Parathyroid adenoma (tissue), 2 donors: Measurements from ENCODE around the gene TGFBR2.

Experiments
- H2AFZ ChIP-seq: fragments of 300-600 bp; sonication (generic); one replicate; pipeline ENCODE4 v1.7.0; 2017; ENCODE audit warnings: antibody characterized with exemption, mild to moderate bottlenecking
- H3K27ac ChIP-seq: fragments of 300-600 bp; sonication (generic); one replicate; pipeline ENCODE4 v1.7.0; 2017
- H3K27me3 ChIP-seq: fragments of 300-600 bp; sonication (generic); one replicate; pipeline ENCODE4 v1.7.0; 2017; ENCODE audit warnings: low read length; ENCODE audit not compliant: control insufficient read depth, insufficient read depth
- H3K36me3 ChIP-seq: fragments of 300-600 bp; sonication (generic); one replicate; pipeline ENCODE4 v1.7.0; 2017; ENCODE audit warnings: low read length; ENCODE audit not compliant: control insufficient read depth, insufficient read depth
- H3K4me1 ChIP-seq: fragments of 300-600 bp; sonication (generic); one replicate; pipeline ENCODE4 v1.7.0; 2017; ENCODE audit warnings: control low read depth
- H3K4me2 ChIP-seq: fragments of 300-600 bp; sonication (generic); one replicate; pipeline ENCODE4 v1.7.0; 2017; ENCODE audit warnings: low read length
- H3K4me3 ChIP-seq: fragments of 300-600 bp; sonication (generic); one replicate; pipeline ENCODE4 v1.7.0; 2017; ENCODE audit warnings: low read depth, low read length
- H3K79me2 ChIP-seq: fragments of 300-600 bp; sonication (generic); one replicate; pipeline ENCODE4 v1.7.0; 2017; ENCODE audit warnings: control low read depth
- H3K9ac ChIP-seq: fragments of 300-600 bp; sonication (generic); one replicate; pipeline ENCODE4 v1.7.0; 2017; ENCODE audit warnings: mild to moderate bottlenecking
- H3K9me3 ChIP-seq: fragments of 300-600 bp; sonication (generic); one replicate; pipeline ENCODE4 v1.7.0; 2017; ENCODE audit warnings: low read length; ENCODE audit not compliant: control insufficient read depth
- CTCF ChIP-seq: fragments of 300-600 bp; sonication (generic); IDR thresholded peaks from one replicate; pipeline ENCODE4 v1.7.0; 2017; ENCODE audit warnings: antibody characterized with exemption, mild to moderate bottlenecking
- donor health status: primary hyperparathyroidism.

Gene TGFBR2

GRCh38 chr3:30632065-30632464 lies 25.7 kb downstream of the TGFBR2 start:
- Histone ChIP-seq H3K4me2 (no peak overlapping the region), H3K9me3 (no peaks in the 10 kb centered on the region), H3K27me3 (no peaks in the 10 kb centered on the region), H3K9ac (no peak overlapping the region), H3K4me3 (no peak overlapping the region), H3K79me2 (no peaks in the 10 kb centered on the region), H3K36me3 (no peaks in the 10 kb centered on the region), H2AFZ (no peak overlapping the region), H3K4me1 (no peaks in the 10 kb centered on the region), H3K27ac (no peak overlapping the region)
- TF ChIP-seq CTCF, result no peak

- Histone ChIP-seq H3K4me2 (no peak overlapping the region), H3K9me3 (no peaks in the 10 kb centered on the region), H3K9ac (no peak overlapping the region), H2AFZ (no peak overlapping the region), H3K4me3 (no peak overlapping the region), H3K4me1 (no peaks in the 10 kb centered on the region), H3K36me3 (no peaks in the 10 kb centered on the region), H3K27me3 (no peaks in the 10 kb centered on the region), H3K27ac (no peak overlapping the region), H3K79me2 (no peaks in the 10 kb centered on the region)
- TF ChIP-seq CTCF, result no peak
Measured at GRCh38 chr3:30632521-30632920, 26.1 kb downstream of the TGFBR2 start.

GRCh38 chr3:30633718-30634117 lies 27.3 kb downstream of the TGFBR2 start:
- Histone ChIP-seq H3K9ac (no peak overlapping the region), H3K4me2 (no peak overlapping the region), H2AFZ (no peak overlapping the region), H3K9me3 (no peaks in the 10 kb centered on the region), H3K4me1 (no peaks in the 10 kb centered on the region), H3K27me3 (no peaks in the 10 kb centered on the region), H3K79me2 (no peaks in the 10 kb centered on the region), H3K27ac (no peak overlapping the region), H3K36me3 (no peaks in the 10 kb centered on the region), H3K4me3 (no peak overlapping the region)
- no peak for TF ChIP-seq CTCF

GRCh38 chr3:30634761-30635735 lies 28.6 kb downstream of the TGFBR2 start:
- Histone ChIP-seq H3K9ac (no peak overlapping the region), H3K4me1 (no peaks in the 10 kb centered on the region), H3K4me3 (no peak overlapping the region), H3K9me3 (no peaks in the 10 kb centered on the region), H3K79me2 (no peaks in the 10 kb centered on the region), H3K27ac (no peak overlapping the region), H3K27me3 (no peaks in the 10 kb centered on the region), H3K36me3 (no peaks in the 10 kb centered on the region), H2AFZ (no peak overlapping the region), H3K4me2 (no peak overlapping the region)
- no peak for TF ChIP-seq CTCF
